Caco-2 (cell line): ENCODE data around the gene MCTP1. TPM values are rescaled to one million over a fixed set of nuclear protein-coding genes. Genes with fewer than 3 reads are reported as not detected.

Experiments used
- BruUV-seq: library from RNA; stranded (reverse); fragments of 400-500 nt; replicated peaks from 2 replicates; lab custom pipeline; 2021; lab: Mats Ljungman, UMichigan
- CTCF ChIA-PET: fragments of 300-600 bp; sonication (Branson Sonifier 250); formaldehyde crosslinking; loops from one replicate; lab custom pipeline; 2022; ENCODE audit warnings: antibody characterized with exemption; lab: Charles Lee
- POLR2A ChIA-PET: fragments of 300-600 bp; sonication (Branson Sonifier 250); formaldehyde crosslinking; loops from one replicate; lab custom pipeline; 2022; ENCODE audit warnings: antibody characterized with exemption; lab: Charles Lee
- DNase-seq, 2 experiments: peaks; one replicate each; pipeline versions ENCODE4 v3.0.0 to v3.0.0-alpha.2; 2020 to 2022
- H3K27me3 ChIP-seq: replicated peaks from 2 replicates; pipeline ENCODE4 v1.6.0; 2011; ENCODE audit warnings: low read length; ENCODE audit not compliant: control insufficient read depth, insufficient read depth
- H3K36me3 ChIP-seq: 2 replicates; pipeline ENCODE4 v1.5.1; 2011; ENCODE audit warnings: low read length; ENCODE audit not compliant: control insufficient read depth, insufficient read depth
- H3K4me1 ChIP-seq: fragments of 250-450 bp; sonication (Bioruptor Pico); 2 replicates; pipeline ENCODE4 v1.5.1; 2020; ENCODE audit warnings: mild to moderate bottlenecking
- H3K4me3 ChIP-seq: 2 replicates; pipeline ENCODE4 v1.5.1; 2011; ENCODE audit warnings: low read depth, mild to moderate bottlenecking, control low read depth, low read length
- H3K9me3 ChIP-seq: fragments of 250-450 bp; sonication (Bioruptor Pico); 2 replicates; pipeline ENCODE4 v1.5.1; 2020; ENCODE audit warnings: mild to moderate bottlenecking, moderate library complexity
- H3K27ac Mint-ChIP-seq: one replicate; pipeline ENCODE4 v1.8.0; 2022; ENCODE audit warnings: mixed read lengths; ENCODE audit not compliant: unreplicated experiment
- H3K27me3 Mint-ChIP-seq: one replicate; pipeline ENCODE4 v1.8.0; 2022; ENCODE audit warnings: mixed read lengths; ENCODE audit not compliant: insufficient read depth, unreplicated experiment
- H3K36me3 Mint-ChIP-seq: one replicate; pipeline ENCODE4 v1.8.0; 2022; ENCODE audit warnings: mild to moderate bottlenecking, mixed read lengths; ENCODE audit not compliant: insufficient read depth, unreplicated experiment
- H3K4me1 Mint-ChIP-seq: one replicate; pipeline ENCODE4 v1.8.0; 2022; ENCODE audit warnings: low read depth, mixed read lengths; ENCODE audit not compliant: unreplicated experiment
- H3K4me3 Mint-ChIP-seq: one replicate; pipeline ENCODE4 v1.8.0; 2022; ENCODE audit warnings: mild to moderate bottlenecking, moderate library complexity, mixed read lengths; ENCODE audit not compliant: unreplicated experiment
- H3K9me3 Mint-ChIP-seq: one replicate; pipeline ENCODE4 v1.8.0; 2022; ENCODE audit warnings: mixed read lengths; ENCODE audit not compliant: unreplicated experiment
- intact Hi-C: fragments of 100-400 bp; cut with micrococcal nuclease; formaldehyde crosslinking; loops from one replicate; pipeline ENCODE4 v1.10.0; 2022; ENCODE audit not compliant: unreplicated experiment
- total RNA-seq: library from RNA; stranded (reverse); gene quantifications from 2 replicates; pipeline ENCODE4 v1.2.3, GENCODE V29; 2022
- TF ChIP-seq, protein P1 (sequence below), 2 experiments: fragments of 200-600 bp in 1 of 2; IDR thresholded peaks; 1 replicate in 1 of 2; 2 replicates in 1 of 2; pipeline versions ENCODE4 v1.5.1 to v1.8.0; 2011 to 2022; ENCODE audit warnings: antibody characterized with exemption in 1 of 2, control low read depth in 1 of 2, inconsistent platforms in 1 of 2, low read depth in 1 of 2, low read length in 1 of 2, mild to moderate bottlenecking in 1 of 2, moderate library complexity in 1 of 2; ENCODE audit not compliant: insufficient read depth in 1 of 2, severe bottlenecking in 1 of 2, unreplicated experiment in 1 of 2

MCTP1 gene
- total RNA-seq, 1 experiment from 2014 or later = 3.2 TPM

DNA sequence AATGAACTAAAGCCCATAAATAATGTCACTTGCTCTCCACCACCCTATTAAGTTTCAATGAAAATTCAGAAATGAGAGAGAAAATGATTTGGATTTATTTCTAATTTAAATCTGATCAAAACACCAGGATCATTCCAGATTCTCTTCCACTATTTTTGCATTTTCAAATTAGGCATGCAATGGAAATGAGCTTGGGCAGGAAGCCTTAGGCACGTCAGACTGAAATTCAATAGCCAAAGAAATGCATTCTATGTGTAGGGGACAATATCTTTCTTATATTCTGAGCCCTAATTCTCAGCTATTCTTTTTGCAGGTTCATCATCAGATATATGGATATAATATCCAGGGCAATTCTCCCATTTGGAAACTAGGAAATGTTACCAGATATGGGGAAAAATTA lies 132.8 kb downstream of the MCTP1 start:
- Mint-ChIP-seq H3K27ac (no peak overlapping the region), H3K4me3 (no peak overlapping the region), H3K9me3 (peaks cover 12% of the 10 kb centered on the region)

DNA sequence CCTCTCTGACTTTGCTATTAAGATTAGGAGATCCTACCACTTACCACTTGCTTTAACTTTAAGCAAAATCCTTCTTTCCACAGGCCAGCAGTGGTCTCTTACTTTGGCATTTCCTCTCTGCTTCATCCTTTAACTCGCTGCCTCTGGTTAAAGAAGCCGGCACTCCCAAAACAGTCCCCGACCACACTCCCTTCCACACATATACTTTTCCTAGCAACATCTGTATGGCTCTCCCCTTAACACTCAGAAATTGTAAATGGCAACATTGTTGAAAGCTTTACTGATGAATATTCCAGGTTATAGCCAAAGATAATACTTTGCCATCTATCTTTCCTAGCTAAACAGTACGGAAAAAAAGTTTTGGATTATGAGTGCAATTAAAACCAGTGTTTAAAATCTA lies 133.2 kb downstream of the MCTP1 start:
- no peaks in the 10 kb centered on the region for H3K9me3 ChIP-seq
- Mint-ChIP-seq H3K36me3 (no peaks in the 10 kb centered on the region), H3K27ac (no peak overlapping the region), H3K9me3 (peaks cover 15% of the 10 kb centered on the region), H3K4me1 (no peaks in the 10 kb centered on the region), H3K4me3 (no peak overlapping the region), H3K27me3 (no peaks in the 10 kb centered on the region)
- TF ChIP-seq, protein P1, sequence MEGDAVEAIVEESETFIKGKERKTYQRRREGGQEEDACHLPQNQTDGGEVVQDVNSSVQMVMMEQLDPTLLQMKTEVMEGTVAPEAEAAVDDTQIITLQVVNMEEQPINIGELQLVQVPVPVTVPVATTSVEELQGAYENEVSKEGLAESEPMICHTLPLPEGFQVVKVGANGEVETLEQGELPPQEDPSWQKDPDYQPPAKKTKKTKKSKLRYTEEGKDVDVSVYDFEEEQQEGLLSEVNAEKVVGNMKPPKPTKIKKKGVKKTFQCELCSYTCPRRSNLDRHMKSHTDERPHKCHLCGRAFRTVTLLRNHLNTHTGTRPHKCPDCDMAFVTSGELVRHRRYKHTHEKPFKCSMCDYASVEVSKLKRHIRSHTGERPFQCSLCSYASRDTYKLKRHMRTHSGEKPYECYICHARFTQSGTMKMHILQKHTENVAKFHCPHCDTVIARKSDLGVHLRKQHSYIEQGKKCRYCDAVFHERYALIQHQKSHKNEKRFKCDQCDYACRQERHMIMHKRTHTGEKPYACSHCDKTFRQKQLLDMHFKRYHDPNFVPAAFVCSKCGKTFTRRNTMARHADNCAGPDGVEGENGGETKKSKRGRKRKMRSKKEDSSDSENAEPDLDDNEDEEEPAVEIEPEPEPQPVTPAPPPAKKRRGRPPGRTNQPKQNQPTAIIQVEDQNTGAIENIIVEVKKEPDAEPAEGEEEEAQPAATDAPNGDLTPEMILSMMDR (IDR thresholded peaks at IDR 0.05; ENCODE audit: insufficient read depth in 1 of 2, low read depth in 1 of 2, low read length in 1 of 2, severe bottlenecking in 1 of 2, unreplicated experiment in 1 of 2) = no peak
- ChIA-PET POLR2A (no interaction called here), CTCF (no interaction called here)
- no peaks in the 10 kb centered on the region for H3K27me3 ChIP-seq
- H3K36me3 ChIP-seq = no peaks in the 10 kb centered on the region
- H3K4me3 ChIP-seq = no peak overlapping the region
- no peak for DNase-seq
- intact Hi-C loops = no loop called here
- no TSS peak for BruUV-seq
- peaks cover 6% of the 10 kb centered on the region; the same call in 1 of the 2 replicates for H3K4me1 ChIP-seq

More for the DNA sequence above, 132.8 kb downstream of the MCTP1 start:
- Mint-ChIP-seq H3K4me1 (no peaks in the 10 kb centered on the region), H3K27me3 (no peaks in the 10 kb centered on the region), H3K36me3 (no peaks in the 10 kb centered on the region)
- no peak overlapping the region for H3K4me3 ChIP-seq
- BruUV-seq = no TSS peak
- ChIA-PET CTCF (no interaction called here), POLR2A (no interaction called here)
- intact Hi-C loops = no loop called here
- no peak for DNase-seq
- H3K27me3 ChIP-seq = no peaks in the 10 kb centered on the region
- TF ChIP-seq, protein P1 (IDR thresholded peaks at IDR 0.05; ENCODE audit: insufficient read depth in 1 of 2, low read depth in 1 of 2, low read length in 1 of 2, severe bottlenecking in 1 of 2, unreplicated experiment in 1 of 2) = no peak
- H3K36me3 ChIP-seq = no peaks in the 10 kb centered on the region
- no peaks in the 10 kb centered on the region for H3K9me3 ChIP-seq
- H3K4me1 ChIP-seq = peaks cover 6% of the 10 kb centered on the region; the same call in 1 of the 2 replicates

GRCh38 chr5:95149387-95149786 lies 135.5 kb downstream of the MCTP1 start:
- no peak for DNase-seq
- H3K36me3 Mint-ChIP-seq = no peaks in the 10 kb centered on the region
- intact Hi-C loops = no loop called here
- H3K4me3 Mint-ChIP-seq = no peak overlapping the region
- H3K4me1 Mint-ChIP-seq = no peaks in the 10 kb centered on the region
- H3K27ac Mint-ChIP-seq = no peak overlapping the region
- no TSS peak for BruUV-seq
- ChIA-PET POLR2A (no interaction called here), CTCF (no interaction called here)
- H3K36me3 ChIP-seq = no peaks in the 10 kb centered on the region
- no peaks in the 10 kb centered on the region for H3K9me3 ChIP-seq
- H3K9me3 Mint-ChIP-seq = peaks cover 15% of the 10 kb centered on the region
- no peaks in the 10 kb centered on the region for H3K27me3 Mint-ChIP-seq
- H3K4me3 ChIP-seq = no peak overlapping the region
- no peaks in the 10 kb centered on the region for H3K27me3 ChIP-seq
- TF ChIP-seq, protein P1 (IDR thresholded peaks at IDR 0.05; ENCODE audit: insufficient read depth in 1 of 2, low read depth in 1 of 2, low read length in 1 of 2, severe bottlenecking in 1 of 2, unreplicated experiment in 1 of 2) = no peak
- no peaks in the 10 kb centered on the region for H3K4me1 ChIP-seq
